ENCODE results near the gene CCDC149.

CCDC149 gene

GRCh38 chr4:24837781-24838180 lies 75.1 kb downstream of the CCDC149 start:
- DNase-seq = no peak

- DNase-seq = no peak
Measured at GRCh38 chr4:24837336-24837735, 75.5 kb downstream of the CCDC149 start.

GRCh38 chr4:24836661-24837242 lies 76.1 kb downstream of the CCDC149 start:
- DNase-seq = no peak

GRCh38 chr4:24835696-24836095 lies 77.1 kb downstream of the CCDC149 start:
- no peak for DNase-seq

- DNase-seq = no peak
Measured at GRCh38 chr4:24831637-24832036, 81.2 kb downstream of the CCDC149 start.

- DNase-seq = no peak
Measured at GRCh38 chr4:24824720-24825119, 88.1 kb downstream of the CCDC149 start.

GRCh38 chr4:24820541-24820940 lies 92.3 kb downstream of the CCDC149 start:
- DNase-seq = no peak

- no peak for DNase-seq
Measured at GRCh38 chr4:24816797-24817196, 96.0 kb downstream of the CCDC149 start.

GRCh38 chr4:24813732-24814131 lies 99.1 kb downstream of the CCDC149 start:
- no peak for DNase-seq

GRCh38 chr4:24810871-24811631 lies 101.8 kb downstream of the CCDC149 start:
- no peak for DNase-seq

GRCh38 chr4:24809815-24810405 lies 102.9 kb downstream of the CCDC149 start:
- DNase-seq = no peak

GRCh38 chr4:24809376-24809775 lies 103.5 kb downstream of the CCDC149 start:
- DNase-seq = no peak

GRCh38 chr4:24808955-24809354 lies 103.9 kb downstream of the CCDC149 start:
- no peak for DNase-seq

GRCh38 chr4:24808261-24808660 lies 104.6 kb downstream of the CCDC149 start:
- DNase-seq = no peak

- no peak for DNase-seq
Measured at GRCh38 chr4:24807611-24808010, 105.2 kb downstream of the CCDC149 start.

GRCh38 chr4:24806206-24806990 lies 106.4 kb downstream of the CCDC149 start:
- DNase-seq = no peak

- no peak for DNase-seq
Measured at GRCh38 chr4:24805566-24805965, 107.3 kb downstream of the CCDC149 start.

- DNase-seq = no peak
Measured at GRCh38 chr4:24805067-24805466, 107.8 kb downstream of the CCDC149 start.

GRCh38 chr4:24802648-24803047 lies 110.2 kb downstream of the CCDC149 start:
- no peak for DNase-seq

- no peak for DNase-seq
Measured at GRCh38 chr4:24801136-24801855, 111.5 kb downstream of the CCDC149 start.

GRCh38 chr4:24800325-24800895 lies 112.4 kb downstream of the CCDC149 start:
- no peak for DNase-seq

GRCh38 chr4:24799544-24800324 lies 113.1 kb downstream of the CCDC149 start:
- no peak for DNase-seq

All from NCI-H1105 (cell line).